Umbilical cord (tissue), 2 donors: ENCODE results near the gene UBE2H. TPM values are rescaled to one million over a fixed set of nuclear protein-coding genes. Genes with fewer than 3 reads are reported as not detected.
A peak's percentile ranks its signal among the peaks of the same experiment; 100 is the strongest.
"Not testable (repeated sequence)": the region's sequence is repeated elsewhere in the genome, so short reads cannot be mapped to it uniquely, and the experiment has no call there.

Experiments
- DNase-seq: peaks from one replicate; pipeline ENCODE4 v3.0.0-alpha.2; 2015; ENCODE audit warnings: low spot score
- total RNA-seq: library from RNA; depleted of rRNA; stranded (reverse); fragments of >200 nt; gene quantifications from one replicate; pipeline ENCODE4 v1.2.3, GENCODE V29; 2014; ENCODE audit warnings: low replicate concordance; ENCODE audit not compliant: insufficient read depth

UBE2H gene
- total RNA-seq, 1 donor from 2014 or later = 87.9 TPM

DNA sequence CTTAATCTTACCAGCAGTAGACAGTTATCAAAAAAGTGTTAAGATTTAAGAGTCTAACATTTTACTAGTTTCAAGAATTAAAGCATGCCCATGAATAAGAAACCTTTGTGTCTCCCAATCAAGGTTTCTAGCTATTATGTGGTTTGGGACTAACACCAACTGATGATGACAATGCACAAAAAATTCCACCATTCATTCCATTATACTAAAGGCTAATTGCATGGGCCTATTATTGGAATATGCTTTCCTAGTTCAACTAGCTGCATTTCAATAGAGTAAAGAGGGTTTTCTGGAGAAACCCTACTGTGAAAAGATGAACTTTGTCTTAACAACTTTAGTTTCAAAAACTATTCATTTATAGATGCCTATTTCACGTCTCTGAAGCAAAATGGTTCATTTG lies 44.6 kb downstream of the UBE2H start:
- no peak for DNase-seq

DNA sequence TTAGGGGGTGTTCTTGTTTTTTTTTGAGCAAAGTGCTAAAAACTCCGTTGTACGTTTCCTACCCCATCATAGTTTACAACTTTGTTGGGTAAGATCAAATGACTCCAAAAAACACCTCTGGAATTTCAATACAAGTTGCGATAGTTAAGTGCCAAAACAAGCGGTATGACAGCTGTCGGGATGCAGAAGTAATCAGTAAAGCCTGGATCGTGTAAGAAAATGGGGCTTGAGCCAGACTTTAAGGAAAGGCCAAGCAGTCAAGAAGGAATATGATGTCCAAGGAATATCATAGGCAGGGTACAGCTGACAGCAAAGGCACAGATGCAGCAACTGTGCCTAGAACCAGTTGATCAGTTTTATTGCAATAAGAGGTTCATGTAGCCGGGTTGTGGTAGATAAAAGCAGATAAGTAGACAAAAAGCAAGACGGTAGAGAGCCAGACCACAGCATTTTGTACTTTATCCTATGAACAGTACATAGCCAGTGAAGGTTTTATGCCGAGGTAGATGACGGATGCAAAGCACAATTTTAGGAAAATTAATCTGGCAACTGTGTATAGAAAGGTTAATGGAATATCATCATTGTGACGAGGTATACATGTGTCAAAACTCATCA lies 45.5 kb downstream of the UBE2H start:
- DNase-seq = no peak

DNA sequence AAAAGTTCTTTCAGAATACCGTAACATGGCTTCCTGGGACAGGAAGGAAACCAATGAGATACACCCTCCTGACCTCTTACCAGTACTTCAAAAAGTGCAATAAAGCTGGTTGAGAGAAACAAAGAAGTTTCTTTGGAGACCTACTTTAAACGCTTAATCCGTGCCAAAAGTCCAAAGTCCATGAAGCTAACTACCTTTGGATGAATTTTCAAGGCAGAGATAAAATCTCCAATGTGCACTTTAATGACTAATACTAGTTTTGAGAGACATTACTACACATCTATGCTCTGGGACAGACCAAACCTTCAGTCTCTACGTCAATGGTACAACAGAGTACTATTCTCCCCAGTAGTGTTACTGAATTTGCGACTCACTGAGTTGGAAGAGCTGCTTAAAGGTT lies 46.1 kb downstream of the UBE2H start:
- DNase-seq = no peak

- no peak for DNase-seq
Observed at GRCh38 chr7:129903935-129904334, 48.8 kb downstream of the UBE2H start.

DNA sequence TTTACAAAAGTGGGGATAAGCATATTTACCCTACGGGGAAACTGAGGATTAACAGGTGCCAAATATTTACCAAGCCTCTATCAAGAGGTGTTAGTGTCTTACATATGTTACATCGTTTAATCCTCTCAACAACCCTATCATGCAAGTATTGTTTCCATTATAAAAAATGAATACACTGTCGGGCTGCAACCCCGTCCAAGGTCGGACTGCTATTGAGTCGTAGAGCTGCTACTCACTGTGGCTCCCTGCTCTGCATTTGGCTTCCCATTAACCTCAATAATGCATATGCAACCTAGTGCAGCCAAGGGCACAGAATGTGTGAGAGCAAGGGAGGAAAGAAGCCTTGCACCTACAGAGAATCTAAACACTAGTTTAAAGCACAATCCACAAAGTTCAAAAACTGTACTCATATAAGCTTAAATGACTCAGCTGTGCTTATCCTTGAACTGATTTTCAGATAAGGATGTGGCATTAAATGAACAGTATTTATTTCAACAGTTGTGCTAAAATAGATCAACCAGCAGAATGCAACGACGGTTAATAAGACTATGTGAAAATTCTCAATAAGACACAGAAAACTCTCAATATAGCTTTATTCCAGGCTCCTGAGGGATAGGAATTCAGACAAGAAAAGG lies 49.9 kb downstream of the UBE2H start:
- no peak for DNase-seq

DNA sequence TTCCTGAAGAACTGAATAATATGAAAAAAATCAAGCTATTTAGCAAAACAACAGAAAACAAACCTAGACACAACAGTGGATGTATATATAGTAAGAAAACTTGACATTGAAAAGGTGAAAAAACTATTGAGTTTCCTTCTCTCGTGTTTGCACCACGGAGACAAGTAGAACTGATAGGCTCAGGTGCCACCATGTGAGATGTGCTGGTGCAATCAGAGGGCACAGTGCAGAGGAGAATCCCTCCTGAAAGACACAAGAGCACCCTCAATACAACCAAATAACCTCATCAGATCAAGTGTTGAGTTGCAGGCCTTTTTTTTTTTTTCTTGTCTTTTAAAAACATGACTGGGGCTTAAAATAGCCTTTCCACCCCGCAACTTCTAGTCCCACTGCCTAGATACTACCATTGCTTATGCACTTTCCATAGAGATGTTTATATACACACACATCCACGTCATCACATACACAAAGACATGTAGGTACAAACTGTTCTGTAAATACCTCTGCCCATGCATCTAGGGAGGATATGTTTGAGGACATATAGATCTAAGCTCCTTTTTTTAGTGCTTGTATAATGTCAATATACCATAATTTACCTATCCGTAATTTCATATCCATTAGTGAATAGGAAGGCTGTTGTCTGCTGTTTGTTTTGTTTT lies 54.1 kb downstream of the UBE2H start:
- DNase-seq = no peak

GRCh38 chr7:129898007-129898406 lies 54.8 kb downstream of the UBE2H start:
- DNase-seq = no peak

DNA sequence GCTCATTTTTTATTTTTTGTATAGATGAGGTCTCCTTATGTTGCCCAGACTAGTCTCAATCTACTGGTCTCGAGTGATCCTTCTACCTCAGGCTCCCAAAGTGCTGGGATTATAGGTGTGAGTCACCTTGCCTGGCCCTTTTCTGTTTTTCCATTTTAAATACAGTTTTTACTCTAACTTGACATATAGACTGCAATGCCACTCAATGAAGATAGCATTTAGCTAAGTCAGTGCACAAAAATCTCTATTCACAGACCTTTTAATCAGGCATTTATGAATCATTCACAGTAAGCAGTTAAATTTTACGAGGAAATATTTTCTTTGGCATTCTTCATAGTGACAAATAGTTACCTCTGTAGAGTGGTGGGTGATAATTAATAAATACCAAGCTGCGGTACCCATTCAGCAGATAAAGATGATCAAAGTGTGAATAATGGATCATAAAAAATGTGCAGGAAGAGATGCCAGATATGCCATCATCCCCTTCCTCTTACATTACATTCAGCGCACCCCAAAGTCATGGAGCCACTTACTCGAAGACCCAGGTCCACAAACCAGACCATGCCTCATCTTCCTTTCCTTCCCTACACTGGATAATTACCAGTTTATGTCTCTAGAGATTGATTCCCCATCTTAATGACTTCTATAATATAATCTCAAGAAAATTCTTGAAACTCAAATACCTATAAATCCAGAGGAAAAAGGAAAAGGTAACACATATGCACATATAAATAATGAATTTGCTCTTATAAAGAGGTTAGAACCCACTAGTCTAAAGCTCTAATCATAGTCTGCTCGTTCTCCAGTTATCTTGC lies 56.0 kb downstream of the UBE2H start:
- DNase-seq = no peak

DNA sequence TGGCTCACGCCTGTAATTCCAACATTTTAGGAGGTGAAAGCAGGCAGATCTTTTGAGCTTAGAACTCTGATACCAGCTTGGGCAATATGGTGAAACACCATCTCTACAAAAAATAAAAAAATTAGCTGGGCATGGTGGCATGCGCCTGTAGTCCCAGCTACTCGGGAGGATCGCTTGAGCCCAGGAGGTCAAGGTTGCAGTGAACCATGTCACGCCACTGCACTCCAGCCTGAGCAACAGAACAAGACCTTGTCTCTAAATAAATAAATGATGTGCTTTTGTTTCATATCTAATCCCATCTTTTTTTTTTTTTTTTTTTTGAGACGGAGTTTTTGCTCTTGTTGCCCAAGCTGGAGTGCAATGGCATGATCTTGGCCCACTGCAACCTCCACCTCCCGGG lies 58.6 kb downstream of the UBE2H start:
- DNase-seq = not testable (repeated sequence)

DNA sequence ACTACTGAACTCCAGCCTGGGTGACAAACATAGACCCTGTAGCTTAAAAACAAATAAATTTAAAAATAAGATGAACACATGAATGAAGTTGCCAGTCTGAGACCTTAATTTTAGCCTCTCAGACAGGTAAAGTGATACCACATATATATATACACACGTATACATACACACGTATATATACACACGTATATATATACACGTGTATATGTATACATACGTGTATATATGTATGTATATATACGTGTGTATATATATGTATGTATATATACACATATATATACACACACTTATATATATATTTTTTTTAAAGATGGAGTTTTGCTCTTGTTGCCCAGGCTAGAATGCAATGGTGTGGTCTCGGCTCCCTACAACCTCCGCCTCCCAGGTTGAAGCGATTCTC lies 62.7 kb downstream of the UBE2H start:
- DNase-seq = no peak

DNA sequence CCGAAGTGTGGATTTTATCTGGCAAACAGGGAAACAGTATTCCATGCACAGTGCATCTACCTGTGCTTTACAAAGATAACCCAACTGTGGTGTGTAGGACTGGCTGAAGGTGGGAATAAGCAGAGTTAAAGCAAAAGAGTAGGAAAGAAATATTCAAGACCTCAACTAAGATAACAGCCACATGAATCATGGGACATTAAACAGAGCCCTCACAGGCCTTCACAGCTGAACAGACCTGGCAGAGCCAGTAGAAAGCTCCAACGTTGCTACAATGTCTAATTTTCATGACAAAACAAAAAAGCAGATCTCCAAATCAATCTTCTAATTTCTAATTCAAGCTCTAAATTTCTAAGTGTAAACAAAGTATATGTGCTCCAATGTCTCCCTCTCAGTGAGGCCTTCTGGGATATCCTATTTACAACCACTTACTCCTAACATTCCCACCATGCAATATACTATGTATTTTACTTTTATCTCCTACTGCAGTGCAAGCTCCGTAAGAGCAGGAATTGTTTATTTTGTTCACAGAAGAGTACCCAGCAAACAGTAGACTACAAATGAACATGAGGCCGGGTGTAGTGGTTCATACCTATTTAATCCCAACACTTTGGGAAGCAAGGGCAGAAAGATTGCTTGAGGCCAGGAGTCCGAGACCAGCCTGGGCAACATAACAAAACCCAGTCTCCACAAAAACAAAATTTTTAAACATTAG lies 63.5 kb downstream of the UBE2H start:
- peak; percentile 33 for DNase-seq

DNA sequence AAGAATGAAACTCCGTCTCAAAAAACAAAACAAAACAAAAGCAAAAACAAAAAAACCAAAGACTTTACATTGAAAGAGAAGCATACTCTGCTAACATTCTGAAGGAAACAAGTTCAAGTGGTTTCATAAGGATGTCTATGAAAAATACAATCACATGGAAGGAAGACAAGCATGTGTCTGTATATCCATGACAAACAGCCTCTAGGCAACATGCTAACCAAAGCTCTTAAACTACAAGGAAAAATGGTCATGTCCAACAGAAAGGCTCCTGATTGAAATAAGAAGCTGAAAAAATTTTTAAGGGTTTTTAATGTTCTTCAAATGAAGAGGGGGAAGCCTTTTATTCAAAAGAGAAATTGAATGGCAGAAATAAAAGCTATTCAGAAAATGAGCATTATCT lies 64.9 kb downstream of the UBE2H start:
- DNase-seq = no peak

DNA sequence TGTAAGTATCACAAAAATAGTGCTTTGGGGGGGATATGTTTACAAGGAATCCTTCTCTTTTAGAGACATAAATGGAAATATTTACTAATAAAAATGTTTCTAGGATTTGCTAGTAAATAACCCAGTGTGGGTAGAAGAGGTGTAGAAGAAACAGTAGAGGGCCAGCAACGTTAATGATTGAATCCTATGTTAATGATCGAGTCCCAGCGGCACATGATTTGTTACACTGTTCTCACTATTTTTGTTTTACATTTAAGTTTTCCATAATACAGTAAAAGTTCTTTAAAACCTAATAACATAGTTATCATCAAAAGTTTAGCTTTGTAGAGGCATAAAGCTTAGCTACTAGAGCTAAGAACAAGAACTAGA lies 66.0 kb downstream of the UBE2H start:
- no peak for DNase-seq

DNA sequence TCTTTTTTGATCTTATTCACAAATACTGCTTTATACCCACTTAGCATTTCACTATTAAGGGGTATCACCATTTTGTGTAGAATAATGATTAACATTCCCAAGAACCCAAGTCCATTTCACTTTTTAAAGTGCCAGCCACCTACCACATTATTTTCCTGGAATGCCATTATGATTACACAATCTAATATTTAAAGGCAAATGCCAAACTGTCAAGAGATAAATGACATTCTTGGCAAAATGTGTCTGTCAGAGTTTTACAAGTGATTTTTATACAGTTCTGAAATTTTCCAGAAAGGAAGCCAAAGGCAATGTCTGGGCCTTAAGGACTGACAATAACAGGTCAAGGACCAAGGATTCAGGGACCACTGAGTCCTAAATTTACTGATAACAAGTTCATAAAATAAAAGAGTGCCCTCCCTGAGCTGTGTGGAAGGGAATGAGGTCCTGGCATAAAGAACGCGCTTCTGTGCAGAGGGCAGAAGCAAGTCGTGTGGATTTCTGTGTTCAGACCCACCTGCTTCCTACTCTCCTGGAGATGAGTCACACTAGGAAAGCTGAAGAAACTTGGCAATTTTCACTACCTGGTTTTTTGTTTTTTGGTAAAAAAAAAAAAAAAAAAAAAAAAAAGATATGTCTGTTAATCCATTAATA lies 66.5 kb downstream of the UBE2H start:
- no peak for DNase-seq

GRCh38 chr7:129884495-129884894 lies 68.3 kb downstream of the UBE2H start:
- no peak for DNase-seq

DNA sequence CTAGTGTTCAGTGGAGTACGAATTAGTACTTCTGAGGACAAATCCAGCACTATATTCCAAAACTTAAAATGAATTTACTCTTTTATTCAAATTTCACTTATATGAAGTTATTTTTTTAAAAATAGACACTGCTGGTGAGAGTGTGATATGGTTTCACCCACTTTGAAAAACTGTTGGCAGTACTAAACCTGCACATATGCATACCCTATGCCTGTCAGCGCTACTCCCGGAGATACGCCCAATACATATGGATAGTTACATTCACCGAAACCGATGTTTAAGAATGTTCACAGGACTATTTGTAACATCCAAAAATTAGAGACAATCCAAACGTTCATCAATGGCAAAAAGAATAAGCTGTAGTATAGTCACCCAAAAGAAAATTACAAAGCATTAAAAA lies 69.6 kb downstream of the UBE2H start:
- DNase-seq = no peak

- no peak for DNase-seq
Observed at GRCh38 chr7:129882531-129882930, 70.2 kb downstream of the UBE2H start.

GRCh38 chr7:129877146-129877792 lies 75.5 kb downstream of the UBE2H start:
- DNase-seq = no peak

DNA sequence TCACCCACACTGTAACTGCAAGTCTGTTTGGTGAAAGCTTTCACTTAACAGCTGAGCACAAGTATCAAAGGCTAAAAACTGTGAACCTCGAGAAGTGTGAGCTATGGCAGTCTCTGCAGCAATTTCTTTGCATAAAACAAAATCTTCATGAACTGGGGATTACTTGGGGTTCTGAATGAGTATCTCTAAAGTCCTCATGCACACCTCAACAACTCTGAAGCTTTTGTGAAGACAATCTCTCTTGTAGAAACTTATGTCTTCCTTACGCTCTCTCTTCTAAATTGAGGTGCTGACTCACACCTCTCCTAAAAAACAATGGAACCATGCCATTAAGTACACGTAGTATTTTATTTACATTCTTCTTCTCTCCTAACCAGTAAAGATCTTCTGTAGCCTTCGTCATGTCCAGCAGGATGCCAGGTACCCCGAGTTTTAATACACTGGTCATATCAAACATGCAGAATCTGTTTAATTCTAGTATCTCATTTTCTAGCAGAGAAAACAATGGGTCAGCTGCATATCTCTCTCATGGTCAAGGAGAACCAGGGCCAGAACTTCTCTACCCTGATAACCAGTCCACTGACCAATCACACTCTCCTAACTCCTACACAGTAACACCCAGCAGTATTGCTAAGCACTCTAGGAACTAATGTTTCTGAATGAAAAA lies 76.9 kb downstream of the UBE2H start:
- DNase-seq = no peak

GRCh38 chr7:129875160-129875559 lies 77.6 kb downstream of the UBE2H start:
- no peak for DNase-seq
